Activated CD4-positive, alpha-beta memory T cell treated with anti-CD3 and anti-CD28 coated beads for 36 hours (primary cell): Measurements from ENCODE around the gene CDH12. TPM values are rescaled to one million over a fixed set of nuclear protein-coding genes. Genes with fewer than 3 reads are reported as not detected.
"Not testable (repeated sequence)": the region's sequence is repeated elsewhere in the genome, so short reads cannot be mapped to it uniquely, and the experiment has no call there.

Experiments used
- CTCF ChIA-PET: fragments of 350-600 bp; sonication (Branson Sonifier 250); formaldehyde crosslinking; loops from one replicate; lab custom pipeline; 2021; ENCODE audit warnings: antibody characterized with exemption, inconsistent platforms; lab: Charles Lee
- POLR2A ChIA-PET: fragments of 350-600 bp; sonication (Branson Sonifier 250); formaldehyde crosslinking; loops from one replicate; lab custom pipeline; 2021; ENCODE audit warnings: antibody characterized with exemption; lab: Charles Lee
- DNase-seq: peaks from one replicate; pipeline ENCODE4 v3.0.0-alpha.2; 2020
- H3K27ac Mint-ChIP-seq: one replicate; pipeline ENCODE4 v1.8.0; 2021; ENCODE audit warnings: mixed read lengths
- H3K27me3 Mint-ChIP-seq: one replicate; pipeline ENCODE4 v1.8.0; 2021; ENCODE audit warnings: mixed read lengths
- H3K36me3 Mint-ChIP-seq: one replicate; pipeline ENCODE4 v1.8.0; 2021; ENCODE audit warnings: mixed read lengths
- H3K4me1 Mint-ChIP-seq: one replicate; pipeline ENCODE4 v1.8.0; 2021; ENCODE audit warnings: low read depth, mixed read lengths
- H3K4me3 Mint-ChIP-seq: one replicate; pipeline ENCODE4 v1.8.0; 2021; ENCODE audit warnings: mild to moderate bottlenecking, mixed read lengths
- H3K9me3 Mint-ChIP-seq: one replicate; pipeline ENCODE4 v1.8.0; 2021; ENCODE audit warnings: mixed read lengths
- intact Hi-C: fragments of 100-400 bp; cut with micrococcal nuclease; formaldehyde crosslinking; loops from one replicate; pipeline ENCODE4 v1.15.1; 2023
- total RNA-seq, 2 experiments: library from RNA; stranded (reverse); gene quantifications; one replicate each; pipeline ENCODE4 v1.2.3, GENCODE V29; 2021

CDH12 gene
- total RNA-seq, 2 experiments from 2014 or later = not detected

DNA sequence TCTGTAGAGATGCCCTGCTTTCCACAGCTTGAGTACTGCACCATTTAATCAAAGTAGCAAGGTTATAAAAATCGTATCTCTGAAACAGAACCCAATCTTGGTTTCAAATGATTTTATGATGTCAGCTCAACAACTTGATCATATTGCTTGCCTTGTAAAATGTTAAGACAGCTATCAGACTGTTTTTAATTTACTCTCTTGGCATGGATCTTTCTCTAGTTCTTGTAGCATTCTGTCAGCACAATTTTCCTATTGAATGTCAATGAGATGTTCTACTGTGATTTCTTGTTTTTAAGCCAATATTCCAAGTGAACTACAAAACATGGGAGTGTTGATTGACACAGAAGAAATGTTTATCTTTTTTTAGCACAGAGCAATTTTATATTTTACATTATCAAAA is 313.4 kb downstream of the CDH12 start:
- CTCF ChIA-PET = no interaction called here
- intact Hi-C loops = no loop called here
- Mint-ChIP-seq H3K27me3 (no peaks in the 10 kb centered on the region), H3K4me1 (no peaks in the 10 kb centered on the region), H3K27ac (no peak overlapping the region), H3K4me3 (no peak overlapping the region), H3K36me3 (no peaks in the 10 kb centered on the region), H3K9me3 (peaks cover 9% of the 10 kb centered on the region)
- POLR2A ChIA-PET = no interaction called here
- DNase-seq = no peak

DNA sequence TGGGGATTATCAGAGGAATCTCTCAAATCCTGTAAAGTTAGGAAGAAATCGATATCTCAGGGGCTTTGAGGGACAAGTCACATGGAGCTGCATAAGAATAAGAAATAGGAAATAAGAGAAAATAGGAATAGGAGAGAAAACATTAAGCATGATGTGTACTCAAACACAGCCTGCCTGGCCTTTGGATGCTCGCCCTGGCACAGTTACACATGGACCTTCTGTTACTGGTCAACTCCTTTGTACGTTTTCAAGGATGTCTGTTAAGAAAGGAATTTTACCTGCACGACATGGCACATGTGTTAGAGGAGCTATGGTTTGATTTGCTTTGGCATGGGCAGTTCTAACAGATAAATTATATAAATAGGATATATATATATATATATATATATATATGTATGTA is 321.2 kb downstream of the CDH12 start:
- intact Hi-C loops = no loop called here
- DNase-seq = no peak
- CTCF ChIA-PET = no interaction called here
- H3K9me3 Mint-ChIP-seq = peaks cover 3% of the 10 kb centered on the region
- POLR2A ChIA-PET = no interaction called here
- no peaks in the 10 kb centered on the region for H3K36me3 Mint-ChIP-seq
- no peak overlapping the region for H3K4me3 Mint-ChIP-seq
- no peak overlapping the region for H3K27ac Mint-ChIP-seq
- H3K27me3 Mint-ChIP-seq = no peaks in the 10 kb centered on the region
- H3K4me1 Mint-ChIP-seq = no peaks in the 10 kb centered on the region

- Mint-ChIP-seq H3K4me1 (no peaks in the 10 kb centered on the region), H3K9me3 (peaks cover 17% of the 10 kb centered on the region), H3K4me3 (no peak overlapping the region), H3K27ac (no peak overlapping the region), H3K36me3 (no peaks in the 10 kb centered on the region), H3K27me3 (no peaks in the 10 kb centered on the region)
- POLR2A ChIA-PET = no interaction called here
- intact Hi-C loops = no loop called here
- DNase-seq = no peak
- CTCF ChIA-PET = no interaction called here
Observed at GRCh38 chr5:22521521-22521920, 331.6 kb downstream of the CDH12 start.

DNA sequence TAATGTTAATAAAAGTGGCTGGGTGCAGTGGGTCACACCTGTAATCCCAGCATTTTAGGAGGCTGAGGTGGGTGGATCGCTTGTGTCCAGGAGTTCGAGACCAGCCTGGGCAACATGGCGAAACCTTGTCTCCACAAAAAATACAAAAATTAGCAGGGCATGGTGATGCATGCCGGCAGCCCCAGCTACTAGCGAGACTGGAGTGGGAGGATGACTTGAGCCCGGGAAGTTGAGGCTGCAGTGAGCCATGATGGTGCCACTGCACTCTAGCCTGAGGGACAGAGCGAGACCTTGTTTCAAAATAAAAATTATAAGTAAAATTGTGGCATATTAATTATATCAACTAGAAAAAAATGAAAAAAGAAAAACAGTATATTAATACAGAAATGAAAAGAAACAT is 336.6 kb downstream of the CDH12 start:
- H3K27me3 Mint-ChIP-seq, CTCF ChIA-PET, DNase-seq, H3K4me1 Mint-ChIP-seq, intact Hi-C loops, H3K27ac Mint-ChIP-seq, POLR2A ChIA-PET, H3K4me3 Mint-ChIP-seq, H3K36me3 Mint-ChIP-seq: not testable (repeated sequence)
- peaks cover 14% of the 10 kb centered on the region for H3K9me3 Mint-ChIP-seq

DNA sequence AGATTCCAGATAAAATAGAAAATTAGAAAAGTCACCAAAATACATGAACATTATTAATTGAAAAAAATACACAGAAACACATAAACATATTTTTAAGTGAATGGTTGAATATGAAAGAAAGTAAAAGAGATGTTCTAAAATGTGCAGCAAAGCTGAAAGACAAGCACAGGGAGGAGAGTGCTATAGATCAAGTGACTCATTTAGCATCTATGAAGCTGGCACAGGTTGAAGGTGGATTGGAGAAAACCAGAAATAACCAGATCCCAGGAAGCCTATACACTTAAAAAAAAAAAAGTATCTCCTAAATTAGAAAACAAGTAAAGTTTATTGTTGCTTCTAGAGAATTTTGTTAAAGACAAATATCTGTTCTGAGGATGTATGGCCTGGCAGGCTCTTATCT is 338.9 kb downstream of the CDH12 start:
- Mint-ChIP-seq H3K36me3 (no peaks in the 10 kb centered on the region), H3K9me3 (peaks cover 17% of the 10 kb centered on the region), H3K4me3 (no peak overlapping the region), H3K27ac (no peak overlapping the region), H3K27me3 (no peaks in the 10 kb centered on the region), H3K4me1 (no peaks in the 10 kb centered on the region)
- POLR2A ChIA-PET = no interaction called here
- DNase-seq = no peak
- CTCF ChIA-PET = no interaction called here
- intact Hi-C loops = no loop called here

- no peak for DNase-seq
- H3K36me3 Mint-ChIP-seq = no peaks in the 10 kb centered on the region
- ChIA-PET CTCF (no interaction called here), POLR2A (no interaction called here)
- no peaks in the 10 kb centered on the region for H3K4me1 Mint-ChIP-seq
- intact Hi-C loops = no loop called here
- H3K27ac Mint-ChIP-seq = no peak overlapping the region
- peaks cover 20% of the 10 kb centered on the region for H3K9me3 Mint-ChIP-seq
- H3K27me3 Mint-ChIP-seq = no peaks in the 10 kb centered on the region
- H3K4me3 Mint-ChIP-seq = no peak overlapping the region
Observed at GRCh38 chr5:22505891-22506290, 347.3 kb downstream of the CDH12 start.

GRCh38 chr5:22504411-22504810 is 348.7 kb downstream of the CDH12 start:
- Mint-ChIP-seq H3K27me3 (no peaks in the 10 kb centered on the region), H3K36me3 (no peaks in the 10 kb centered on the region), H3K9me3 (peaks cover 20% of the 10 kb centered on the region), H3K4me1 (no peaks in the 10 kb centered on the region), H3K4me3 (no peak overlapping the region), H3K27ac (no peak overlapping the region)
- CTCF ChIA-PET = no interaction called here
- DNase-seq = no peak
- intact Hi-C loops = no loop called here
- POLR2A ChIA-PET = no interaction called here

- Mint-ChIP-seq H3K4me1 (no peaks in the 10 kb centered on the region), H3K27me3 (no peaks in the 10 kb centered on the region), H3K27ac (no peak overlapping the region), H3K4me3 (no peak overlapping the region), H3K36me3 (no peaks in the 10 kb centered on the region), H3K9me3 (peaks cover 15% of the 10 kb centered on the region)
- POLR2A ChIA-PET = no interaction called here
- CTCF ChIA-PET = no interaction called here
- intact Hi-C loops = no loop called here
- no peak for DNase-seq
Observed at GRCh38 chr5:22500556-22500955, 352.6 kb downstream of the CDH12 start.

- Mint-ChIP-seq H3K27me3 (no peaks in the 10 kb centered on the region), H3K4me3 (no peak overlapping the region), H3K4me1 (no peaks in the 10 kb centered on the region), H3K36me3 (no peaks in the 10 kb centered on the region), H3K9me3 (peaks cover 16% of the 10 kb centered on the region), H3K27ac (no peak overlapping the region)
- ChIA-PET POLR2A (no interaction called here), CTCF (no interaction called here)
- DNase-seq = no peak
- intact Hi-C loops = no loop called here
Observed at GRCh38 chr5:22496666-22497065, 356.5 kb downstream of the CDH12 start.

DNA sequence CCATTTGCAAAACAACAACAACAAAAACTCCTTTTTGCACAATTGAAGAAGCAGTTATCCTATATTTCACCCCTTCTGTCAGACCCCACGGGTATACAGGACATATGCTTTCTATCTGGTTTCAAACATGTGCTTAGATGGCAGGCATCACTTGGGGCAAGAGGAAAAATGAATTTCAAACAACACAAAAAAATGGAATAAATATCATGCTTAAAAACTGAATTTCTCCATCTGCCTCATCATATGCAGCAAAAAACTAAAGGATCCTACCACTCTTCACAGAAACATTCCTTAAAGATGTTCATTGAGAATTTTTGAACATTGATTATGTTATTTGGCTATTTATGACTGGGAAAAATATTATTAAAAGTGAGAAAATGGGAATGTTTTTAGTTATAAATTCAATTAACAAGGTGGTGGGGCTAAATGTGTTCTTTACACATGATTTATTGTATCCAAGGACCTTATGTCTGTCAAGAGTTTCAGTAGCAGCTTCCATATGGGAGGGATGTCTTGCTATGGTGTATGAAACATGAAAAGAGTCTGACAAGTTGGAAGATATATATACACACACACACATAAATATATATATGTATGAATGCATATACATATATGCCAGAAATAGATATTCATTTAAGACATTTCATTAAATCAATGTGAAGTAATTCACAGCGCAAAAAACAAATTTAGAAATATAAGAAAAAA is 358.0 kb downstream of the CDH12 start:
- Mint-ChIP-seq H3K9me3 (peaks cover 20% of the 10 kb centered on the region), H3K36me3 (no peaks in the 10 kb centered on the region), H3K27me3 (no peaks in the 10 kb centered on the region), H3K27ac (no peak overlapping the region), H3K4me3 (no peak overlapping the region), H3K4me1 (no peaks in the 10 kb centered on the region)
- ChIA-PET CTCF (no interaction called here), POLR2A (no interaction called here)
- intact Hi-C loops = no loop called here
- no peak for DNase-seq

DNA sequence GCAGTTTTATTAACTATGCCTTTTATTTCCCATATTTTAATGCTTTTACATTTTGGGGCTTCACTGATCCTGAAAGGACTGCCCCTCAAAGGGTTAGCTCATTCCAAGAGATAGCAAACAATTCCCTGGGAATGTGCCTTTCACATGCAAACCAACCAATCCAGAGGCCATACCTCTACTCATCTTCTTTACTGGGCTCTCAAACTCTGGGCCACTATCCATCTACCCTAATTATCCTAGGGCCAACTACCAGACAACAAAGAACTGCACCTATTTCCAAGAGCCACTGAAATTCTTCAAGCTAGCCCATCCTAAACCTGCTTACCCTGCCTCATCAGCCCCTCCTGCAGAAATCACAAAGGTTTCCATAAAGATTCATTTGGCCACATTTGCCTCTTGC is 364.7 kb downstream of the CDH12 start:
- Mint-ChIP-seq H3K4me3 (no peak overlapping the region), H3K9me3 (peaks cover 16% of the 10 kb centered on the region), H3K36me3 (no peaks in the 10 kb centered on the region), H3K27ac (no peak overlapping the region), H3K4me1 (no peaks in the 10 kb centered on the region), H3K27me3 (no peaks in the 10 kb centered on the region)
- DNase-seq = no peak
- intact Hi-C loops = no loop called here
- POLR2A ChIA-PET = no interaction called here
- CTCF ChIA-PET = no interaction called here

DNA sequence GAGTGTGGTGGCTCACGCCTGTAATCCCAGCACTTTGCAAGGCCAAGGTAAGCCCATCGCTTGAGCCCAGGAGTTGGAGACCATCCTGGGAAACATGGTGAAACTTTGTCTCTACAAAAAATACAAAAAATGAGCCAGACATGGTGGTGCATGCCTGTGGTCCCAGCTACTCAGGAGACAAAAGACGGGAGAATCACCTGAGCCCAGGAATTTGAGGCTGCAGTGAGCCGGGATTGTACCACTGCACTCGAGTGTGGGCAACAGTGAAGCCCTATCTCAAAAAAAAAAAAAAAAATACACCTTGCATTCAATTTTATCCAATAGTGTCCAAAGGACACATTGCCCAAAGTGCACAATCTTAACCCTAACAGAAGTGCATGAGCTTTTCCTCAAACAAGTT is 372.8 kb downstream of the CDH12 start:
- ChIA-PET CTCF (no interaction called here), POLR2A (no interaction called here)
- no peak overlapping the region for H3K4me3 Mint-ChIP-seq
- DNase-seq = no peak
- H3K9me3 Mint-ChIP-seq = peaks cover 20% of the 10 kb centered on the region
- no peaks in the 10 kb centered on the region for H3K4me1 Mint-ChIP-seq
- no peaks in the 10 kb centered on the region for H3K36me3 Mint-ChIP-seq
- no peaks in the 10 kb centered on the region for H3K27me3 Mint-ChIP-seq
- no peak overlapping the region for H3K27ac Mint-ChIP-seq
- intact Hi-C loops = no loop called here

- Mint-ChIP-seq H3K36me3 (no peaks in the 10 kb centered on the region), H3K27ac (no peak overlapping the region), H3K4me1 (no peaks in the 10 kb centered on the region), H3K9me3 (peaks cover 26% of the 10 kb centered on the region), H3K27me3 (no peaks in the 10 kb centered on the region), H3K4me3 (no peak overlapping the region)
- DNase-seq = no peak
- CTCF ChIA-PET = no interaction called here
- intact Hi-C loops = no loop called here
- POLR2A ChIA-PET = no interaction called here
Observed at GRCh38 chr5:22473886-22474285, 379.3 kb downstream of the CDH12 start.
